Mammary epithelial cell (primary cell): ENCODE data around the gene NHS.

Source experiments
- CTCF ChIP-seq, 2 donors: IDR thresholded peaks in 1 of 2; conservative IDR thresholded peaks in 1 of 2; 2 replicates each; pipeline ENCODE4 v1.5.1; 2011 to 2012; ENCODE audit warnings: inconsistent platforms in 2 of 2, low read length in 2 of 2, mild to moderate bottlenecking in 2 of 2, control low read depth in 1 of 2, low read depth in 1 of 2; ENCODE audit not compliant: insufficient read depth in 1 of 2; ENCODE audit errors: extremely low read depth in 1 of 2
- EZH2 ChIP-seq: IDR thresholded peaks from 2 replicates; pipeline ENCODE4 v1.6.1; 2012; ENCODE audit warnings: low read length, inconsistent platforms, borderline replicate concordance

GRCh38 chrX:17564689-17565409, 189.8 kb downstream of the NHS start:
- TF ChIP-seq CTCF (conservative IDR thresholded peaks at IDR 0.05 in 1 of 2, IDR thresholded peaks at IDR 0.05 in 1 of 2; ENCODE audit: extremely low read depth in 1 of 2, insufficient read depth in 1 of 2, low read depth in 1 of 2, low read length in 2 of 2) = no peak
- TF ChIP-seq EZH2 = no peak
